UCSD-AML1 (cell line): ENCODE results near the gene STPG3.

Experiments
- DNase-seq: peaks from one replicate; lab custom pipeline; 2025; ENCODE audit not compliant: unreplicated experiment; lab: John Stamatoyannopoulos, UW

The STPG3 gene

GRCh38 chr9:137264067-137264466 is 13.0 kb downstream of the STPG3 start:
- DNase-seq = no peak

- no peak for DNase-seq
These were observed 14.5 kb downstream of the STPG3 start for GRCh38 chr9:137265496-137266161.

- no peak for DNase-seq
These were observed 15.1 kb downstream of the STPG3 start for GRCh38 chr9:137266162-137266527.

GRCh38 chr9:137266585-137267453 is 15.7 kb downstream of the STPG3 start:
- DNase-seq = no peak

- DNase-seq = no peak
These were observed 16.9 kb downstream of the STPG3 start for GRCh38 chr9:137267933-137268355.

- no peak for DNase-seq
These were observed 17.6 kb downstream of the STPG3 start for GRCh38 chr9:137268538-137269201.

- DNase-seq = no peak
These were observed 18.2 kb downstream of the STPG3 start for GRCh38 chr9:137269231-137269772.

GRCh38 chr9:137270929-137271695 is 20.0 kb downstream of the STPG3 start:
- DNase-seq = no peak

GRCh38 chr9:137271696-137272076 is 20.6 kb downstream of the STPG3 start:
- no peak for DNase-seq

- no peak for DNase-seq
These were observed 21.4 kb downstream of the STPG3 start for GRCh38 chr9:137272241-137273094.

- DNase-seq = no peak
These were observed 22.0 kb downstream of the STPG3 start for GRCh38 chr9:137273095-137273490.

GRCh38 chr9:137273611-137274320 is 22.7 kb downstream of the STPG3 start:
- DNase-seq = no peak

GRCh38 chr9:137275203-137275587 is 24.1 kb downstream of the STPG3 start:
- no peak for DNase-seq

GRCh38 chr9:137275588-137276472 is 24.7 kb downstream of the STPG3 start:
- no peak for DNase-seq

- DNase-seq = peak; percentile 86
These were observed 25.6 kb downstream of the STPG3 start for GRCh38 chr9:137276473-137277328.

GRCh38 chr9:137277329-137278041 is 26.4 kb downstream of the STPG3 start, which contains the start of gene TOR4A:
TSS of gene TOR4A (plus strand) at chr9:137277726. CDS start at chr9:137278690, 964 bp downstream.
- peak; percentile 94 for DNase-seq
